Mononuclear cell (primary cell): ENCODE measurements around the gene RGPD8. TPM values are rescaled to one million over a fixed set of nuclear protein-coding genes. Genes with fewer than 3 reads are reported as not detected.
"Not testable (repeated sequence)": the region's sequence is repeated elsewhere in the genome, so short reads cannot be mapped to it uniquely, and the experiment has no call there.

Experiments
- H3K27me3 ChIP-seq: 2 replicates; pipeline ENCODE4 v1.6.0; 2011; ENCODE audit warnings: low read length, control low read depth; ENCODE audit not compliant: insufficient read depth
- H3K4me1 ChIP-seq: 2 replicates; pipeline ENCODE4 v1.5.1; 2011; ENCODE audit warnings: mild to moderate bottlenecking, low read length, control low read depth; ENCODE audit not compliant: insufficient read depth
- H3K4me3 ChIP-seq: 2 replicates; pipeline ENCODE4 v1.5.1; 2011; ENCODE audit warnings: mild to moderate bottlenecking, low read length, moderate library complexity
- H3K9me3 ChIP-seq: 2 replicates; pipeline ENCODE4 v1.5.1; 2011; ENCODE audit warnings: low read depth, mild to moderate bottlenecking, control low read depth, low read length
- total RNA-seq: library from RNA; depleted of rRNA; stranded (reverse); fragments of >200 nt; gene quantifications from one replicate; pipeline ENCODE4 v1.2.3, GENCODE V29; 2012

The RGPD8 gene
- total RNA-seq, 1 donor: 96.6 TPM

GRCh38 chr2:112451317-112451716 lies 17.9 kb upstream of the RGPD8 start:
- H3K4me3 ChIP-seq: no peak overlapping the region
- no peaks in the 10 kb centered on the region for H3K4me1 ChIP-seq
- no peaks in the 10 kb centered on the region for H3K9me3 ChIP-seq
- no peaks in the 10 kb centered on the region for H3K27me3 ChIP-seq

GRCh38 chr2:112449854-112450253 lies 16.4 kb upstream of the RGPD8 start:
- H3K4me3 ChIP-seq: no peak overlapping the region
- no peaks in the 10 kb centered on the region for H3K27me3 ChIP-seq
- no peaks in the 10 kb centered on the region for H3K4me1 ChIP-seq
- no peaks in the 10 kb centered on the region for H3K9me3 ChIP-seq

GRCh38 chr2:112444256-112444655 lies 10.8 kb upstream of the RGPD8 start:
- not testable (repeated sequence) for H3K27me3 ChIP-seq, H3K4me3 ChIP-seq, H3K4me1 ChIP-seq

GRCh38 chr2:112438603-112439261 lies 5.3 kb upstream of the RGPD8 start:
- H3K4me3 ChIP-seq, H3K9me3 ChIP-seq, H3K27me3 ChIP-seq, H3K4me1 ChIP-seq: not testable (repeated sequence)

More at GRCh38 chr2:112444256-112444655, 10.8 kb upstream of the RGPD8 start:
- H3K9me3 ChIP-seq: not testable (repeated sequence)

- H3K4me3 ChIP-seq, H3K4me1 ChIP-seq, H3K9me3 ChIP-seq, H3K27me3 ChIP-seq: not testable (repeated sequence)
These were observed 4.0 kb upstream of the RGPD8 start for GRCh38 chr2:112437405-112437831.

- not testable (repeated sequence) for H3K4me3 ChIP-seq, H3K27me3 ChIP-seq, H3K4me1 ChIP-seq, H3K9me3 ChIP-seq
These were observed 3.5 kb upstream of the RGPD8 start for GRCh38 chr2:112436993-112437392.

- H3K27me3 ChIP-seq, H3K4me3 ChIP-seq, H3K9me3 ChIP-seq, H3K4me1 ChIP-seq: not testable (repeated sequence)
These were observed 2.4 kb upstream of the RGPD8 start for GRCh38 chr2:112435716-112436431.

- not testable (repeated sequence) for H3K4me3 ChIP-seq, H3K9me3 ChIP-seq, H3K27me3 ChIP-seq, H3K4me1 ChIP-seq
These were observed 1.7 kb upstream of the RGPD8 start for GRCh38 chr2:112434890-112435715.

GRCh38 chr2:112433932-112434730 lies 686 bp upstream of the RGPD8 start:
- no peaks in the 10 kb centered on the region for H3K9me3 ChIP-seq
- no peaks in the 10 kb centered on the region for H3K27me3 ChIP-seq
- peaks cover 4% of the 10 kb centered on the region for H3K4me1 ChIP-seq
- H3K4me3 ChIP-seq: no peak overlapping the region

GRCh38 chr2:112432735-112433479 lies 538 bp downstream of the RGPD8 start:
- H3K9me3 ChIP-seq, H3K27me3 ChIP-seq, H3K4me1 ChIP-seq: not testable (repeated sequence)
- H3K4me3 ChIP-seq: peak overlapping the region; percentile 31

- not testable (repeated sequence) for H3K4me1 ChIP-seq, H3K9me3 ChIP-seq, H3K27me3 ChIP-seq
- H3K4me3 ChIP-seq: peak overlapping the region; percentile 31
These were observed 1.1 kb downstream of the RGPD8 start for GRCh38 chr2:112432390-112432734.

GRCh38 chr2:112431587-112432295 lies 1.7 kb downstream of the RGPD8 start:
- not testable (repeated sequence) for H3K9me3 ChIP-seq, H3K27me3 ChIP-seq, H3K4me1 ChIP-seq, H3K4me3 ChIP-seq

- not testable (repeated sequence) for H3K9me3 ChIP-seq, H3K4me1 ChIP-seq, H3K4me3 ChIP-seq, H3K27me3 ChIP-seq
These were observed 8.9 kb downstream of the RGPD8 start for GRCh38 chr2:112424553-112424952.

GRCh38 chr2:112416860-112417259 lies 16.6 kb downstream of the RGPD8 start:
- not testable (repeated sequence) for H3K4me1 ChIP-seq, H3K9me3 ChIP-seq

More at GRCh38 chr2:112416860-112417259, 16.6 kb downstream of the RGPD8 start:
- H3K27me3 ChIP-seq, H3K4me3 ChIP-seq: not testable (repeated sequence)
